Measurements from ENCODE around the gene OR11H7.
"Not testable (repeated sequence)": the region's sequence is repeated elsewhere in the genome, so short reads cannot be mapped to it uniquely, and the experiment has no call there.

OR11H7 gene

GRCh38 chr14:20228681-20229080 lies at the start of gene OR11H7:
TSS of gene OR11H7 (plus strand) at chr14:20228981.
- no peak for DNase-seq (ENCODE audit: low read depth in 2 of 2, low spot score in 1 of 2)

GRCh38 chr14:20179218-20179617 lies 49.6 kb upstream of the OR11H7 start:
- no peak for DNase-seq (ENCODE audit: low read depth in 2 of 2, low spot score in 1 of 2)

GRCh38 chr14:20179880-20180279 lies 48.9 kb upstream of the OR11H7 start:
- DNase-seq (ENCODE audit: low read depth in 2 of 2, low spot score in 1 of 2): no peak

- no peak for DNase-seq (ENCODE audit: low read depth in 2 of 2, low spot score in 1 of 2)
Observed at GRCh38 chr14:20180486-20180885, 48.3 kb upstream of the OR11H7 start.

- no peak for DNase-seq (ENCODE audit: low read depth in 2 of 2, low spot score in 1 of 2)
Observed at GRCh38 chr14:20184181-20184580, 44.6 kb upstream of the OR11H7 start.

GRCh38 chr14:20190596-20190995 lies 38.2 kb upstream of the OR11H7 start, which contains the start of gene OR11G2:
TSS of gene OR11G2 (plus strand) at chr14:20190896. CDS start at chr14:20197438, 6,542 bp downstream.
- no peak for DNase-seq (ENCODE audit: low read depth in 2 of 2, low spot score in 1 of 2)

DNA sequence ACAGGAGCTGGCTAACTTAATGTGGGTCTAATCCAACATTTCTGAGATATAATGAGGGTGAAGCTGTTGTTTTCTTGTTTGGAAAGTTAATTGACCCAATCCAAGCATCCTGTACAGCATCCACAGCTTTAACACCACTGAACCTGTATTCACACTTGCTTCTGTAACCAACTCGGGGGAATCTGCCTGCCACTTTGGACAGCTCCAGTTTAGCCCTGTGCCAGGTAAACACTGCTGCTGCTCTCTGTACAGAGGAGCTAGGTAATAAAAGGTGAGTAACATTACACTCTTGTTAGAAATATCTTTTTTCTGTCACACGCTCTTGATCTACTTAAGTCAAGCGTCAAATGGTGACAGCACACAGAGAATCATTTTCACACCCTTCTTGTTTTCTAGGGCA lies 37.4 kb upstream of the OR11H7 start:
- DNase-seq (ENCODE audit: low read depth in 2 of 2, low spot score in 1 of 2): no peak

- DNase-seq (ENCODE audit: low read depth in 2 of 2, low spot score in 1 of 2): no peak
Observed at GRCh38 chr14:20194101-20194500, 34.7 kb upstream of the OR11H7 start.

- not testable (repeated sequence) for DNase-seq (ENCODE audit: low read depth in 2 of 2, low spot score in 1 of 2)
Observed at GRCh38 chr14:20195170-20195569, 33.6 kb upstream of the OR11H7 start.

DNA sequence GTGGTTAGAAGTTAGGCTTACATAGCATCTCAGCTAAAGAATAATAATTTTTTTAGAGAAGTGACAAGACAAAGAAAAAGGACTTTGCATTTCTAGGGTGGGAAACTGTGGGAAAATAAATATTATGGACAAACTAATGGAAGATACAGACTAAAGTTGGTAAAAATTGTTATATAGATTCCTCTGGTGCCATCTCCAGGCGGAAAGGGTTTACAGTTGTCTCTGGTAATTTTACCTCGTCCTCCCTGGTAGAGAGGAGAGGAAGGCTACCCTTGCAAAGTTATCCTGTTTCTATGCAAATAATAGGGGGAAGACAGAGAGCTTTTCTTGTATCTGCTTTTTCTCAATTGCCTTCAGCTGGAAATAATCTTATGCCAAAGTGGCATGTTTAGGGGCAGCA lies 32.9 kb upstream of the OR11H7 start:
- DNase-seq (ENCODE audit: low read depth in 2 of 2, low spot score in 1 of 2): no peak

GRCh38 chr14:20197459-20197858 lies 31.3 kb upstream of the OR11H7 start:
- DNase-seq (ENCODE audit: low read depth in 2 of 2, low spot score in 1 of 2): no peak

GRCh38 chr14:20198991-20199390 lies 29.8 kb upstream of the OR11H7 start:
- no peak for DNase-seq (ENCODE audit: low read depth in 2 of 2, low spot score in 1 of 2)

DNA sequence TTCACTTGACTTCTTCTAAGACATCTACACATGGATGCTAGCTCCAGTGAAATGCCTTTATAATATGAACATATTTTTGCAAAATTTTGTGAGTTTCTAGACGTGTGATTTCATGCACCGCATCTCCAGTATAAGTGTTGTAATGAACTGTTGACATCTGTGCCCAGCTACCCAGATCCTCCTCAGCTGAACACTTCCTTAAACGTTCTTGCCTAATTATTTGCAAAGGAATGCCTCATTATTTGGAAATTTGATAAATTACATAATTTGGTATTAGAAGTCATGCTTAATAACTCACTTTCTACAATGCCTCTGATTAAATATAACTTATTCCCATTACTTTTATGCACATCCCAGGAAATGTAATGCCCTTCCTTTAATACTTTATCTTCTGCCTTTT lies 24.1 kb upstream of the OR11H7 start:
- no peak for DNase-seq (ENCODE audit: low read depth in 2 of 2, low spot score in 1 of 2)

- DNase-seq (ENCODE audit: low read depth in 2 of 2, low spot score in 1 of 2): no peak
Observed at GRCh38 chr14:20209595-20209994, 19.2 kb upstream of the OR11H7 start.

- DNase-seq (ENCODE audit: low read depth in 2 of 2, low spot score in 1 of 2): not testable (repeated sequence)
Observed at GRCh38 chr14:20212406-20212805, 16.4 kb upstream of the OR11H7 start.

DNA sequence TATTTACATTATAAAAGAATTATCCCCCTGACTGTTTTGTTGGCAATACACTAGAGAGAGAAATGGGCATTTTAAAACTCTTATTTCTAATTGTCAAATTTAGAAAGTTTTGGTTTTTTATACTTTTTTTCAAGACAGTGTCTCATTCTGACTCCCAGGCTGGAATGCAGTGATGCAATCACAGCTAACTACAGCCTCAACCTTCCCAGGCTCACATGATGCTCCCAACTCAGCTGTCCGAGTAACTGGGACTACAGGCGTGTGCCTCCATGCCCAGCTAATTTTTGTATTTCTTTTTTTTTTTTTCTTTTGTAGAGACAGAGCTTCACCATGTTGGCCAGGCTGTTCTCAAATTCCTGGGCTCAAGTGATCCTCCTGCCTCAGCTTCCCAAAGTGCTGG lies 13.6 kb upstream of the OR11H7 start:
- no peak for DNase-seq (ENCODE audit: low read depth in 2 of 2, low spot score in 1 of 2)

GRCh38 chr14:20219033-20219432 lies 9.7 kb upstream of the OR11H7 start:
- DNase-seq (ENCODE audit: low read depth in 2 of 2, low spot score in 1 of 2): no peak

DNA sequence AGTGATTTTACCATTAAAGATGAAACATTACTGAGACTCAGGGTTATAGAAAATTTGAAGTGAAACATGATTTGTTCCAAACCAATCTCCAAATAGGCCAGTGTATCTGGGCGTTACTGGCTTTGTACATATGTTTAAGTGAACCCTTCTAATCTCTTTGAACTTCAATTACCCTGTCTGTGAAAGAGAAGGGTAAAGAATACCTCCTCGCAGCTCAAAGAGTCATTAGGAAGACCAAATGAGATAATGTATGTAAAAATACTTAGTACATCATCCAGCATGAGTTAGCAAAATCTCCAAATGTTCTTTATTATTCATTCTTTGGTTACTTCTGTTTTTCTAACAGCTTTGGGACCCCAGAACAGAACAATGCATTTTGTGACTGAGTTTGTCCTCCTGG lies 5.4 kb upstream of the OR11H7 start, which contains the start of gene OR11H6:
TSS of gene OR11H6 (plus strand) at position 301 of the 400 bp plus-strand sequence. CDS start at position 301, 0 bp downstream.
- DNase-seq (ENCODE audit: low read depth in 2 of 2, low spot score in 1 of 2): no peak

DNA sequence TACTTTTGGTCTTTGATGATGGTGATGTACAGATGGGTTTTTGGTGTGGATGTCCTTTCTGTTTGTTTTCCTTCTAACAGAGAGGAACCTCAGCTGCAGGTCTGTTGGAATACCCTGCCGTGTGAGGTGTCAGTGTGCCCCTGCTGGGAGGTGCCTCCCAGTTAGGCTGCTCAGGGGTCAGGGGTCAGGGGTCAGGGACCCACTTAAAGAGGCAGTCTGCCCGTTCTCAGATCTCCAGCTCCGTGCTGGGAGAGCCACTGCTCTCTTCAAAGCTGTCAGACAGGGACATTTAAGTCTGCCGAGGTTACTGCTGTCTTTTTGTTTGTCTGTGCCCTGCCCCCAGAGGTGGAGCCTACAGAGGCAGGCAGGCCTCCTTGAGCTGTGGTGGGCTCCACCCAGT lies 6.6 kb downstream of the OR11H7 start:
- DNase-seq (ENCODE audit: low read depth in 2 of 2, low spot score in 1 of 2): not testable (repeated sequence)

DNA sequence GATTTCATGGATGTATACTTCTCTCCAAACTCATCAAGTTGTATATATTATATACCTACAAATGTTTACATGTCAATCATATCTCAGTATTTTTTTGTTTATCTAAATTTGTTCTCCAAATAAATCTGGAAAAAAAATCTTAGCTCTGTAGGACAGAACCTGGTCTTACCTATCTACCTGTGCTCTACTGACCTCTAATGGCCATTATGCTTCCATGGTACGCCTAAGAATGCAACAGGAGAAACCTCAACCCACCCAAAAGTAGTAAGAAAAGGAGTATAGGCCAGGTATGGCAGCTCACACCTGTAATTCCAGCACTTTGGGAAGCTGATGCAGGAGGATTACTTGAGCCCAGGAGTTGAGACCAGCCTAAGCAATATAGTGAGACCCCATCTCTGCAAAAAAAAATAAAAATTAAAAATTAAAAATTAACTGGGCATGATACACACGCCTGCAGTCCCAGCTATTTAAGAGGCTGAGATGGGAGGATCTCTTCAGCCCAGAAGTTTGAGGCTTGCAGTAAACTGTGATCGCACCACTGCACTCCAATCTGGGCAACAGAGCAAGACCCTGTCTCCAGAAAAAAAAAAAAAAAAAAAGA lies 19.0 kb downstream of the OR11H7 start:
- no peak for DNase-seq (ENCODE audit: low read depth in 2 of 2, low spot score in 1 of 2)

GRCh38 chr14:20262642-20263128 lies 33.9 kb downstream of the OR11H7 start:
- DNase-seq (ENCODE audit: low read depth in 2 of 2, low spot score in 1 of 2): no peak

- DNase-seq (ENCODE audit: low read depth in 2 of 2, low spot score in 1 of 2): not testable (repeated sequence)
Observed at GRCh38 chr14:20264361-20264760, 35.6 kb downstream of the OR11H7 start.

DNA sequence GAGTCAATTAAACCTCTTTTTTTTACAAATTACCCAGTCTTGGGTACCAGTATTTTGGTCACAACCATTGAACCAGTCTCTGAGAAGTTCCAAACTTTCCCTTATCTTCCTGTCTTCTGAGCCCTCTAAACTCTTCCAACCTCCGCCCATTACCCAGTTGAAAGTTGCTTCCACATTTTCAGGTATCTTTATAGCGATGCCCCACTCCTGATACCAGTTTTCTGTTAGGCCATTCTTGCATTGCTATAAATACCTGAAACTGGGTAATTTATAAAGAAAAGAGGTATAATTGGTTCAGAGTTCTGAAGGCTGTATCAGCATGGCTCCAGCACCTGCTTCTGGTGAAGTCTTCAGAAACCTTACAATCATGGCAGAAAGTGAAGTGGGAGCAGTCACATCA lies 45.3 kb downstream of the OR11H7 start:
- DNase-seq (ENCODE audit: low read depth in 2 of 2, low spot score in 1 of 2): no peak
